GM12892 (cell line): Measurements from ENCODE around the gene GNG2.

Experiments used
- POLR2A ChIP-seq: IDR thresholded peaks from 2 replicates; pipeline ENCODE4 v1.6.1; 2011; ENCODE audit warnings: low read depth, low read length, control low read depth
- POLR2AphosphoS5 ChIP-seq: IDR thresholded peaks from 2 replicates; pipeline ENCODE4 v1.6.1; 2011; ENCODE audit warnings: low read depth, low read length, control low read depth
- TAF1 ChIP-seq: IDR thresholded peaks from 2 replicates; pipeline ENCODE4 v1.6.1; 2011; ENCODE audit warnings: low read depth, mild to moderate bottlenecking, control low read depth, low read length, borderline replicate concordance

GRCh38 chr14:51865953-51866747, 5.7 kb downstream of the GNG2 start:
- no peak for TF ChIP-seq POLR2A
- TF ChIP-seq POLR2AphosphoS5: no peak
- no peak for TF ChIP-seq TAF1
